GM12878 (cell line): ENCODE measurements around the gene DEGS2. TPM values are rescaled to one million over a fixed set of nuclear protein-coding genes. Genes with fewer than 3 reads are reported as not detected.
A peak's percentile ranks its signal among the peaks of the same experiment; 100 is the strongest.

Experiments
- ATAC-seq: fragments of 200-7000 bp; cut with Tn5 transposase; 3 replicates; pipeline ENCODE4 v1.9.1; 2020; ENCODE audit warnings: mild to moderate bottlenecking, moderate library complexity
- BruUV-seq: library from RNA; stranded (reverse); fragments of 400-500 nt; replicated peaks from 2 replicates; lab custom pipeline; 2021; lab: Mats Ljungman, UMichigan
- CTCF ChIA-PET: fragments of 300-600 bp; sonication (Branson Sonifier 250); formaldehyde crosslinking; extraction: SDS; loops from one replicate; lab custom pipeline; 2021; ENCODE audit warnings: inconsistent platforms; lab: Yijun Ruan, JAX
- POLR2A ChIA-PET: fragments of 350-600 bp; formaldehyde crosslinking; extraction: SDS; loops from one replicate; lab custom pipeline; 2021; ENCODE audit warnings: inconsistent platforms; lab: Charles Lee
- RAD21 ChIA-PET: fragments of 300-600 bp; sonication (Branson Sonifier 250); formaldehyde crosslinking; loops from one replicate; lab custom pipeline; 2023; ENCODE audit warnings: antibody characterized with exemption; ENCODE audit not compliant: unreplicated experiment; lab: Charles Lee
- SMC1A ChIA-PET: fragments of 300-600 bp; sonication (Branson Sonifier 250); formaldehyde crosslinking; loops from one replicate; lab custom pipeline; 2023; ENCODE audit not compliant: unreplicated experiment, uncharacterized antibody; lab: Charles Lee
- DNase-seq: peaks from one replicate; pipeline ENCODE4 v3.0.0-alpha.2; 2011; ENCODE audit warnings: low read depth, low spot score
- FAIRE-seq: peaks from 3 replicates; lab custom pipeline; 2011; peaks lifted over from hg19 to GRCh38; lab: Jason Lieb, UNC
- H2AFZ ChIP-seq: 2 replicates; pipeline ENCODE4 v1.6.0; 2011; ENCODE audit warnings: low read depth, low read length, control low read depth; ENCODE audit not compliant: control insufficient read depth
- H3K27ac ChIP-seq: 2 replicates; pipeline ENCODE4 v1.5.1; 2011; ENCODE audit warnings: control low read depth; ENCODE audit not compliant: control insufficient read depth, insufficient read depth
- H3K27me3 ChIP-seq, 2 experiments: replicated peaks in 1 of 2; 2 replicates each; pipeline versions ENCODE4 v1.6.0 to v1.6.1; 2011; ENCODE audit warnings: low read length in 1 of 2; ENCODE audit not compliant: control insufficient read depth in 2 of 2, insufficient read depth in 2 of 2
- H3K36me3 ChIP-seq, 2 experiments: 2 replicates each; pipeline ENCODE4 v1.5.1; 2011; ENCODE audit warnings: low read length in 1 of 2; ENCODE audit not compliant: control insufficient read depth in 2 of 2, insufficient read depth in 2 of 2
- H3K4me1 ChIP-seq: 2 replicates; pipeline ENCODE4 v1.6.1; 2011; ENCODE audit warnings: mild to moderate bottlenecking, low read length, moderate library complexity, mixed read lengths; ENCODE audit not compliant: control insufficient read depth, insufficient read depth
- H3K4me2 ChIP-seq: 2 replicates; pipeline ENCODE4 v1.6.0; 2011; ENCODE audit warnings: control low read depth; ENCODE audit not compliant: control insufficient read depth, insufficient read depth
- H3K4me3 ChIP-seq: fragments of 200-600 bp; sonication (generic); 2 replicates; pipeline ENCODE4 v1.5.1; 2016
- H3K79me2 ChIP-seq: 2 replicates; pipeline ENCODE4 v1.6.0; 2011; ENCODE audit warnings: low read length; ENCODE audit not compliant: control insufficient read depth, insufficient read depth
- H3K9ac ChIP-seq: 2 replicates; pipeline ENCODE4 v1.8.0; 2011; ENCODE audit warnings: low read length, control low read depth, mixed read lengths; ENCODE audit not compliant: control insufficient read depth, insufficient read depth
- H3K9me3 ChIP-seq: replicated peaks from 3 replicates; pipeline ENCODE4 v1.5.1; 2011; ENCODE audit warnings: mild to moderate bottlenecking, low read length; ENCODE audit not compliant: control insufficient read depth, insufficient read depth
- H4K20me1 ChIP-seq: 2 replicates; pipeline ENCODE4 v1.6.0; 2011; ENCODE audit not compliant: control insufficient read depth, insufficient read depth
- HDAC2 ChIP-seq: fragments of 200-600 bp; sonication (generic); IDR thresholded peaks from 2 replicates; pipeline ENCODE4 v1.6.1; 2017
- POLR2A ChIP-seq: IDR thresholded peaks from 2 replicates; pipeline ENCODE4 v1.6.1; 2011; ENCODE audit warnings: low read depth, mild to moderate bottlenecking, low read length
- SREBF1 ChIP-seq: IDR thresholded peaks from 2 replicates; pipeline ENCODE4 v1.6.1; 2012; ENCODE audit warnings: mild to moderate bottlenecking, low read length
- SUPT20H ChIP-seq: IDR thresholded peaks from 2 replicates; pipeline ENCODE4 v1.6.1; 2011; ENCODE audit warnings: low read depth, mild to moderate bottlenecking, low read length, moderate library complexity, borderline replicate concordance; ENCODE audit not compliant: control insufficient read depth
- TCF12 ChIP-seq: IDR thresholded peaks from 2 replicates; pipeline ENCODE4 v1.6.1; 2011; ENCODE audit warnings: low read depth, mild to moderate bottlenecking, low read length
- WGBS: methylation state at CpG from one replicate; pipeline ENCODE4 v1.1.6; 2016; ENCODE audit warnings: low lambda C conversion rate; ENCODE audit not compliant: insufficient replicate concordance, insufficient coverage; ENCODE audit errors: missing lambda C conversion rate; 5-methylcytosine and 5-hydroxymethylcytosine counted together
- in situ Hi-C: fragments of 300-500 bp; cut with MboI; formaldehyde crosslinking; loops from 9 replicates; pipeline ENCODE4 v1.14.3; 2018; ENCODE audit warnings: mixed read lengths
- intact Hi-C: fragments of 100-400 bp; cut with micrococcal nuclease; formaldehyde crosslinking; loops from one replicate; pipeline ENCODE4 v1.14.2; 2022; ENCODE audit not compliant: unreplicated experiment
- polyA plus RNA-seq, 11 experiments: library from polyadenylated mRNA; depleted of rRNA in 4 of 11; unstranded in 6 of 11; stranded (reverse) in 5 of 11; fragments of >200 nt; fragmentation: Nextera tagmentation in 4 of 11; fragmentation: Illumina TruSeq in 1 of 11; extraction: Ambion mirVana in 4 of 11; extraction: Trizol in 1 of 11; gene quantifications; 1 replicate in 1 of 11; 2 replicates in 10 of 11; pipeline versions ENCODE4 v1.2.1 to v1.2.3, GENCODE V29; 2011 to 2016; ENCODE audit warnings: inconsistent platforms in 2 of 11, missing spikeins in 2 of 11, low read depth in 1 of 11
- total RNA-seq, 4 experiments: library from RNA; depleted of rRNA in 3 of 4; stranded (reverse); fragments of >200 nt in 3 of 4; fragmentation: Illumina TruSeq in 1 of 4; extraction: Trizol in 1 of 4; gene quantifications; 2 replicates each; pipeline versions ENCODE4 v1.2.1 to v1.2.3, GENCODE V29; 2013 to 2021

Gene DEGS2
- total and polyA plus RNA-seq, 10 of the 15 experiments (the other 5 are each of a cell fraction or from before 2014, with no cell fraction given), result 0.01 to 2.5 (median 0.45) TPM; not detected in 1

DNA sequence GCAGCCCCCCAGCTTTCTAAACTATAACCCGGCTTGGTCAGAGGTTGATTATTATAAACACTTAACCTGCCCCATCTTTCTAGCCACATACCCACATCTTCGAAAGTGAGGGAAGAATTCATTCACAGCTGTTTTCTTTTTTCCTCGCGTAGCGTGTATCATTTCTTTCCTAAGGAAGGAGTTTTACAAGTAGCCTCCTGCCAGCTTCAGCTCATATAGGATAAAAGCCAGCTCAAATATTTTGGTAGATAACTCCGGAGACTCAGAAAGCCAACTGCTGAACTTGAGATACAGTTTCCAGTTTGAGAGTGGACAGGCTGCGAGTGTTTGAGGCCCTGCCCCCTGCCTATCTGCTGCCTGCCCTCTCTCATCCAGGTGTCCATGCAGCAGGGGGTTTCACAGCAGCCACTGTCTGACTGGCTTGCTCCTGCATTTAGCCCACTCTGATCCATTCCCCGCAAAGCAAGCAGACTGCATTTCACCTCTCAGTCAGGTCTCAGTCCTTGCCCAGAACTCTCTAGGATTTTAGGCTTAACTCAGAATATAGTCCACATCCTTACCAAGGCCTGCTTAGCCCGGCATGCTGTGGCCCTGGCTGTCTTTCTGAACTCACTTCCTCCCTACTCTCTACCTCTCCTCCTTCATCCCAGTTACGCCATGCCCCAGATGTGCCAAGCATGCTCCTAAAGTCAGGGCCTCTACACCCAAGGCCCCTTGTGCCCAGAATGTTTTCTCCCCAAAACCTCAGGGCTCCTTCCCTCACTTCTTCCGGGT is 47.3 kb downstream of the DEGS2 start:
- in situ Hi-C loops, result no loop called here
- Histone ChIP-seq H3K4me3 (no peak overlapping the region), H3K4me2 (no peak overlapping the region), H3K27ac (no peak overlapping the region), H3K4me1 (no peaks in the 10 kb centered on the region), H3K9ac (no peak overlapping the region), H4K20me1 (no peaks in the 10 kb centered on the region), H3K27me3 (no peaks in the 10 kb centered on the region), H3K9me3 (no peaks in the 10 kb centered on the region), H2AFZ (no peak overlapping the region)
- ChIA-PET CTCF (interaction anchor here (1.0 to 6.8 kb wide), 4 partner anchors 11 to 130 kb away, joined by 3 to 130 read pairs (median 28); no protein-coding TSS in a partner anchor), SMC1A (no interaction called here), POLR2A (no interaction called here)
- BruUV-seq, result no TSS peak
- 99% methylated on average over 11 of the region's 11 CpGs for WGBS
- ATAC-seq, result no peak
- TF ChIP-seq SUPT20H (no peak), HDAC2 (no peak), SREBF1 (no peak), POLR2A (0 out of 2 replicates have a peak, but pooled peaks have one; percentile 10)
- TF ChIP-seq, all 136 proteins: peak for 1
- no peak for DNase-seq
- Histone ChIP-seq H3K79me2 (peaks cover 2% of the 10 kb centered on the region), H3K36me3 (peaks cover 12 to 31% of the 10 kb centered on the region in 2 experiments)
- RAD21 ChIA-PET, result interaction anchor here (0.6 to 1.0 kb wide), 2 partner anchors 13 to 40 kb away, joined by 3 to 4 read pairs; no protein-coding TSS in a partner anchor
- FAIRE-seq, result no peak
- intact Hi-C loops, result no loop called here

DNA sequence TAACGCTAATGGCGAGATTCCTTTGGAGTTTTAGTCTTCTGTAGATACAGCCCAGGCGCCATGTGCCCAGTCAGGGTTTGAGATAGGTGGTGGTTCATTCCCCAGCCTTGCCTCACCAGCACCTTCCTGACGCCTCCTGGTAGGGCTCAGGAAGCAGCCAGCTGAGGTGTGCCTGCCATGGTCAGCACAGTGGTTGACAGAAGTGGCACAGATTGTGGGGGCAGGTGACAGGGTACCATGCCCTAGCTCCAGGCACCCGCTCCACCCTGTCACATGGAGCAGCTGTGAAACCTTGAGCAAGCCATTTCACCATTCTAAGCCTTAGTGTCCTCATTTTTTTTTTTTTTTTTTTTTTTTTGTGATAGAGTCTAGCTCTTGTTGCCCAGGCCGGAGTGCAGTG is 48.6 kb downstream of the DEGS2 start:
- ChIA-PET RAD21 (interaction anchor here (1.0 kb wide), 1 partner anchor 39 kb away, joined by 4 read pairs; no protein-coding TSS in a partner anchor), CTCF (interaction anchor here (4.8 to 6.8 kb wide), 2 partner anchors 38 to 53 kb away, joined by 52 to 130 read pairs; no protein-coding TSS in a partner anchor), POLR2A (interaction anchor here (0.6 kb wide), 1 partner anchor 87 kb away, joined by 6 read pairs; no protein-coding TSS in a partner anchor), SMC1A (interaction anchor here (1.0 kb wide), 1 partner anchor 44 kb away, joined by 3 read pairs; no protein-coding TSS in a partner anchor)
- no peak for FAIRE-seq
- Histone ChIP-seq H3K27ac (no peak overlapping the region), H3K9ac (no peak overlapping the region), H4K20me1 (no peaks in the 10 kb centered on the region), H3K27me3 (no peaks in the 10 kb centered on the region), H3K4me3 (no peak overlapping the region), H3K36me3 (peaks cover 19 to 33% of the 10 kb centered on the region in 2 experiments), H3K4me2 (no peak overlapping the region), H2AFZ (no peak overlapping the region), H3K4me1 (no peaks in the 10 kb centered on the region), H3K9me3 (no peaks in the 10 kb centered on the region), H3K79me2 (peaks cover 2% of the 10 kb centered on the region)
- WGBS, result 85% methylated on average over 5 of the region's 6 CpGs
- no peak for DNase-seq
- no peak for ATAC-seq
- no TSS peak for BruUV-seq
- intact Hi-C loops (no loop called here), in situ Hi-C loops (no loop called here)
- TF ChIP-seq TCF12 (no peak), POLR2A (peak; percentile 35; the same call in 1 of the 2 replicates)
